GM19240 (cell line): ENCODE data around the gene ZNF536.
"Not testable (repeated sequence)": the region's sequence is repeated elsewhere in the genome, so short reads cannot be mapped to it uniquely, and the experiment has no call there.

Experiments
- DNase-seq: peaks from one replicate; pipeline ENCODE4 v3.0.0; 2011; ENCODE audit warnings: low spot score; ENCODE audit not compliant: insufficient read length

ZNF536 gene

DNA sequence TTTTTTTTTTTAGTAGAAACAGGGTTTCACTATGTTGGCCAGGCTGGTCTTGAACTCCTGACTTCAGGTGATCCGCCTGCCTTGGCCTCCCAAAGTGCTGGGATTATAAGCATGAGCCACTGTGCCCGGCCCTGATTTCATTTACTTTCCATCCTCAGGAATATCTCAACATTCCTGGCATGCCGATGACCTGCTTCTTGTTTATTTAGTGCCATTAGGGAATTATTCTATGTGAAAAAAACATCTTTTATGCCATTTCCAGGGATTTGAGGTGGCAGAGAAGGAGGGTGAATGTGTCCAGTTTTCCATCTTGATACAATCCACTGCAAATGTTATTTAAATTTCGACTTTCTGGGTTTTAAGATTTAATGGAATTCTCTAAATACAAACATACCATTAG is 45.0 kb downstream of the ZNF536 start:
- not testable (repeated sequence) for DNase-seq

- DNase-seq: no peak
Observed at GRCh38 chr19:30419568-30420180, 47.5 kb downstream of the ZNF536 start.

DNA sequence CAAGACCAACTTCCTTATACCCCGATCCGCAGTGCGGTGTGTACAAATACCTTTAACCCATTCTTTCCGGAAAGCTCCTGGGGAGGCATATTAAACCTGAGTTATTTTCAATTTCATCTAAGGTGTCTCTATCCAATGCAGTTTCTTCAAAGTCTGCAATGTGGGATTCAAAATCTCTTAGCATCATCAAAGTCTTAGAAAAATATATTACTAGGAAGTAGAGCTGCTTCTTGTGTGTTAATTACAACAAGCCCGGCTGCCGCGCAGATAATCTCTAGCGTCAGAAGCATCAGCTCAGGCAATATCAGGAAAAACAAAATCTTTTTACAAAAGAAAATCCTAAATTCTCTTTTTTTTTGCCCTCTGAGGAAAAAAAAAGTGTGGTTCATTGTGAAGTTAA is 48.1 kb downstream of the ZNF536 start:
- no peak for DNase-seq

DNA sequence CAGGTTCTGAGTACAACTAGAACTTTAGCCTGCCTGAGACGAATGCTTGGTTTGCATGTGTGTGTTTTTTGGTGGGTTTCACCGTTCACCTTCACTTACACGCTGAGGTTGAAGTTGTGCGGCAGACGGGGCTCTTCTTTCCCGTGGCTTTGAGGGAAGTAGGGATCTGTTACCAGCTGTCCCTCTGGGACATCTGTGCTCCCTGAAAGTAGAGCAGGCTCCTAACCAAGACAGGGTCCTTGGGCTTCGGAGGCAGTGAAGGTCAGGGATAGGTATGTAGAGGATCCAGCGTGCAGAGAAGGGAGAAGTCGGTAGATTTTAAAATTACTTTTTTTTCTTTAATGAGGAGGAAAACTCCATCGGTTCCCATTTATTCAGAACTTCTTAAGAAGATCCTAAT is 48.7 kb downstream of the ZNF536 start:
- DNase-seq: no peak

DNA sequence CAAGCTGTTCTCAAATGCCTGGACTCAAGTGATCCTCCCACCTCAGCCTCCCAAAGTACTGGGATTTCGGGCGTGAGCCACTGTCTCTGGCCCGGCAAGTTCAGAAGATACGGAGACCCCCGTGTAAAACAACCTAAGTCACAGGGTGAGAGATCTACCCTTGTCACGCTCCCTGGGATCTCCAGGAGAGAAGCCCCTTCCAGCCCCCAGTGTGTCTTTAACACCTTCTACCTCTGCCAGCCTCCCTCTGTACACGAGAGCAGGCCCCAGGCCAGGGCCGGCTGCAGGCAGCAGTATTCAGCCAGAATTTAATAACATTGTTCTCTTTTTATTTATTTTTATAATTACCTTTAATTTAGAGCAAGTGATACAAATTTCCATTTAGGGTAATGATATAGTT is 49.4 kb downstream of the ZNF536 start:
- no peak for DNase-seq

DNA sequence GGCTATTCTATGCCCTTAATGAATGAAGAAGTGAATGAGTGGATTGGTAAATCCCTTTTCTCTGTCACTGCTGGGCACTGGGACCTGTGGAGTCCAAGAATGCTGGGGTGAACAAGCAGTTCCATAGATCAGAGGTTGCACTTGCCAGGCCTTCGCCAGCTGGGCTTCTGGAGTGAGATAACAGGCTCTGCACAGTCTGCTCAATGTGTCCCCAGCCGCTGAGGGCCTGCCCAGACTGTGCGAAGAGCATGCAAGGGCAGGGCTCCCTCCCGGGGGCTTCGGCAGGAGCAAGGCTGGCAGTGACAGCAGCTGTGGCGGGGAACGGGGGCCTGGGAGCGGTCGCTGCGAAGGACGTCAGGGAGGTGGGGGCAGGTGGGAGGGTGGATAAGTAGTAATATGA is 51.3 kb downstream of the ZNF536 start:
- no peak for DNase-seq

DNA sequence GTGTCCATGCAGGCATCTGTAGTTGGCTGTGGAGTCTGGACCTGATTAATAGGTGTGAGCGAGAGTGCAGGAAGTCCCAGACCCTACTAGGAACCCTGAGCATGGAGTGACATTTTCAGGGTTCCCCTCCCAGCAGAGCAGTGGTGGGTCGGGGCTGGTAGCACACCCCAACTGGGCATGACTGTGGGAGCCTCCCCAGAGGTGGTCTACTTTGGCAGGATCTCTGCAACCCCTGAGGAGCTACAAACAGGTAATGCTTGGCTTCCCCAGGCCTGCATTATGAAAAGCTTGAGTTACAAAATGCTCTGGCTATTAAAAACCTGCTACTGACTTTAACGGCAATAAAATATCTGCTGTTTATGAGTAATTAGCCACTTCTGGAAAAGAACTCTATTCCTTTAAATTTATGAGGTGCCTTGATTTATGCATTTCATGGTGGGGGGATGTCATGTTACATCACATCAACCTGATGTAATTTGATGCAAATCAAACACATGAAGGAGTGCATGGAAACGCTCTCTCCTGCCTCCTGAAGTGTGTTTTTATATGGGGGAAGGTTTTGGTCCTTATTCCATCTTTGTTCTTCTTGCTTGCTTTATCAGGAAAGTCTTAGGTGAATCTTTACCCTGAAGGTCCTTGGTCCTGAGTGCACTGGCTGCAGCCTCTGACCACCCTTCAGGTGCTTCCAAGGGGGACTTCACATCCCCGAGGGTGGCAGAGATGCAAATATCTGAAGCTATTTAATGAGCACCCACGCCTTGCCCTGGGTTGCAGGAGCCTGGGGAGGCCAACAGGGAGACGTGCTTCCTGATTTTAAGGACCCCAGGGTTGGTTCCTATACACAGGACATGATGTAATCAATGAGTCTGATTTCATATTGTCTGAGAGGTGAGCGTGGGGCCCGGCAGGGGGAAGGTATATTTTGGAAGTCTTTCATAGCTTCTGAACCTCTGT is 54.0 kb downstream of the ZNF536 start:
- DNase-seq: no peak

- DNase-seq: no peak
Observed at GRCh38 chr19:30426864-30427263, 54.7 kb downstream of the ZNF536 start.

DNA sequence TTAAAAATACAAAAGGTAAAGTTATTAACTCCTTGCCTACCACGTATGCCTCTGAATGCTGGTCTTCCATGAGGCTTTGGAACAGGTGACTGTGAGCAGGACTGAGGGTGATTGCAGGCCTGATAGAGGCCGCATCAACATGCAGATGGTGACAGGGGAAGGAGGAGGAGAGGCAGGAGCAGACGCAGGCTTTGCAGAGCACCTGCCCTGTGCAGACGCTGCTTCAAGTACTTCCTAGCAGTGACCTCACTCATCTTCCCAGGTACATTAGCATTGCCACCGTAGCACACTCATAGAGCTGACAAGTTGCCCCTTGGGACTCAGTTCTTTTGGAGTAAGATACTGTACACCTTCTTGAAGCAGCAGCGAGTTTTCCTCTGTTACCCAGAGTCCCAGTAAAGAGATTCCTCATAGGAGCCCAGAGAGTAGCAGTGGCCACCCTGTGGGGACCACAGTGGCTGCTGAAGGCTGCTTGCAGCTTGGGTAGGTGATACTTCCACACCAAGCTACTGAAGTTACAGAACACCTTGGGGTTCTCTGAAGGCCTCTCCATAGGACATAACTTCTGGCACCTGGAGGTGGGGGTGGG is 56.0 kb downstream of the ZNF536 start:
- DNase-seq: no peak

GRCh38 chr19:30428844-30429243 is 56.7 kb downstream of the ZNF536 start:
- DNase-seq: no peak

- no peak for DNase-seq
Observed at GRCh38 chr19:30430206-30430734, 58.1 kb downstream of the ZNF536 start.

DNA sequence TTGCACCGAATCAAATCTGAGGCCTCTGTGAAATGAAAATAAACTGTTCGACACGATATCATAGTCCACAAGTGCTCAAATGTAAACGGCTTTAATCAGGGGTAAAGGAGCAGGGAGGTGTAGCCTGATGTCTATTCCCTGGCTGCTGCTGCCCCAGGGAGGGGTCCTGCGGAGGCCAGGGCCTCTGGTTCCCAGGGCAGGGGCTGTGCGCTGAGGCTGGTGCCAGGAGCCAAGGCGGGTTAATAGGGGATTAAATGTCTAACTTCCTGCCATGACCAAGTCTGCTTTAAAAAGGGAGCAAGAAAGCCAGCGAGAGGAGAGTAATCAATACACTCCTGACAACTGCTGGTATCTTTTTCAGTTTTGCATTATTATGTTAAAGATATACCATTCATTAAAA is 59.4 kb downstream of the ZNF536 start:
- DNase-seq: no peak

DNA sequence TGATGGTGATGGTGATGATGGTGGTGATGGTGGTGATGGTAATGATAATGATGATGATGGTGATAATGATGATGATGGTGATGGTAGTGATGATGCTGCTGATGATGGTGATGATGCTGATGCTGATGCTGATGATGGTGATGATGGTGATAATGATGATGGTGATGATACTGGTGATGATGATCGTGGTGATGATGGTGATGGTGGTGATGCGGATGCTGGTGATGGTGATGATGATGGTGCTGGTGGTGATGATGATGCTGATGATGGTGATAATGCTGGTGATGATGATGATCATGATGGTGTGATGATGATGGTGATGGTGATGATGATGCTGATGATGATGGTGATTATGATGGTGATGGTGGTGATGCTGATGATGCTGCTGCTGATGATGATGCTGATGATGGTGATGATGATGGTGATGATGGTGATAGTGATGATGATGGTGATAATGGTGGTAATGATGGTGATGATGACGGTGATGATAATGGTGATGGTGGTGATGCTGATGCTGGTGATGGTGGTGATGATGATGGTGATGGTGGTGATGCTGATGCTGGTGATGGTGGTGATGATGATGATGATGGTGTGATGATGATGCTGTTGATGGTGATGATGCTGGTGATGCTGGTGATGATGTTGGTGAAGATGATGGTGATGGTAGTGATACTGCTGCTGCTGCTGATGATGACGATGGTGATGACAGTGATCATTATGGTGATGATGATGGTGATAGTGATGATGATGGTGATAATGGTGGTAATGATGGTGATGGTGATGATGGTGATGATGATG is 62.8 kb downstream of the ZNF536 start:
- DNase-seq: no peak

- no peak for DNase-seq
Observed at GRCh38 chr19:30437869-30438268, 65.7 kb downstream of the ZNF536 start.

DNA sequence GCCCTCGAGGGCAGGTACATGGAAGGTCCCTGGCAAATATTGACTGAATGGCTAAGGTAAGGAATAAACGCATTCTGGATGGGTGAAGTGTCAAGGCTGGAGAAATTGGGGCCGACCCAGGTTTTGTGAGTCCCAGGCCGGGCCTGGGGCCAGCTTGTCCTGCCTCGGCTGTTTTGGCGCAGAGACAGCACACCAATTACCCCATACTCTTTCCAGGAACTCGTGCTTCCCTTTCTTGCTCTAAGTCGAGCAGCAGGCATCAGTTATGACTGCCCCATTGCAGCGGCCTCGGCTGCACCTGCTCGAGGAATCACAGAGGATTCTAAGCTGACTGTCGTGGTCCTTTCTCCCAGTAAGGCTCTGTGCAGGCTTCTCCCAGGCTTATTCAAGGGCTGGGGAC is 67.1 kb downstream of the ZNF536 start:
- no peak for DNase-seq

DNA sequence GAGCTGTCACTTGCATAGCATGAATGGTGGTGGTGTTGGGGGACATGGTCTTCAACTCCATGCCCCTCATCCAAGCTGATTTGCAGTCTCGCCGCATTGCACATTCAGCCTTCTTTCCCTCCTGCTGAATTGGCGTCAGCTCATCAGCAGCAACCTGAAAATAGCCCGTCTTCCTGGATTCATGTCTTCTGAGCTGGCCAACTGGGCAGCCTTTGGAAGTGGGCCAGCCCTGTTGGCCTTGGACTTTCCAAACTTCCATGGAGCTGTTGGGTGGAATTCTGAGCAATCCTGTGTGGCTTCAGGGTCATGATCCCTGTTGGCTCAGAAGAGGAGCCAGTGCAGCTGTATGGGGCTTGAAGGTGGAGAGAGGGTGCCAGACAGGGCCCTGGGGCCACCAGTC is 68.8 kb downstream of the ZNF536 start:
- no peak for DNase-seq

DNA sequence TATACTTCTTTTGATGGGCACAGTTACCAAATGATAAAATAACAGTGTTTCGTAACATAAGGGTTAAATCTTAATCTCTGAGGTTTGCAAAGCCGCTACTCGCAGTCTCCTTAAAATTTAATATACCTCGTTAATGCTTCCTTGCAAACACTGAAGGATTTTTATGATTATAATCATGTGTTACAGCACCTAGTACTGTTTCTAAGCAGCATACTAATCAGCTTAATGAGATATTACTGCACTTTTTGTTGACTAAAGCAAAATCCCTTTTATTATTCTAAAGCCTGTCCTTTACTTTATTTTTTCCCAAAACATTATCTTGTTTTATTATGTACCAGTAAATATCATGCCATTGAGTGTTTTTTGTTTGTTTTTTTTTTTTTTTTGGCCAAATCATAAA is 70.5 kb downstream of the ZNF536 start:
- no peak for DNase-seq

GRCh38 chr19:30443531-30444252 is 71.5 kb downstream of the ZNF536 start:
- no peak for DNase-seq

GRCh38 chr19:30444253-30444671 is 72.1 kb downstream of the ZNF536 start:
- DNase-seq: no peak

GRCh38 chr19:30444686-30445232 is 72.6 kb downstream of the ZNF536 start:
- DNase-seq: no peak
